ENCODE results near the gene VANGL1. TPM values are rescaled to one million over a fixed set of nuclear protein-coding genes. Genes with fewer than 3 reads are reported as not detected.

Gene VANGL1
- total RNA-seq, 1 donor from 2014 or later = 15.2 TPM

GRCh38 chr1:115746021-115746690 lies 104.4 kb downstream of the VANGL1 start:
- Histone ChIP-seq H3K4me3 (ENCODE audit: low read depth, low read length) (no peak overlapping the region), H3K36me3 (ENCODE audit: control insufficient read depth, insufficient read depth, low read length) (no peaks in the 10 kb centered on the region), H3K27me3 (ENCODE audit: control insufficient read depth, insufficient read depth, low read length) (no peaks in the 10 kb centered on the region)
- DNase-seq (ENCODE audit: low read depth) = no peak
- TF ChIP-seq CTCF (IDR thresholded peaks at IDR 0.05; ENCODE audit: insufficient read depth, low read length, poor library complexity, severe bottlenecking) = no peak

Other genes with a start within 250 kb of the VANGL1 start
- not detected in 2 replicates for gene CASQ2, start 126.7 kb downstream of the VANGL1 start, total RNA-seq
- gene NHLH2, start 199.2 kb downstream of the VANGL1 start, total RNA-seq = 0.14 and 0.38 TPM in 2 replicates